ENCODE results near the gene BRMS1L.

- TF ChIP-seq CTCF (IDR thresholded peaks at IDR 0.05) (no peak), POLR2A (IDR thresholded peaks at IDR 0.05) (no peak)
Observed at GRCh38 chr14:35875296-35875695, 49.2 kb downstream of the BRMS1L start.

All from adrenal gland (tissue), 5 donors.